ENCODE measurements around the gene RAB44.

GRCh38 chr6:36743032-36743431, 45.4 kb downstream of the RAB44 start:
- TF ChIP-seq CTCF (IDR thresholded peaks at IDR 0.05; ENCODE audit: low read depth, low read length, poor library complexity, severe bottlenecking) (no peak), EZH2phosphoT487 (IDR thresholded peaks at IDR 0.05; ENCODE audit: borderline replicate concordance, low read length) (no peak)
